ENCODE results near the gene CIRBP.
A peak's percentile ranks its signal among the peaks of the same experiment; 100 is the strongest.

CIRBP gene

DNA sequence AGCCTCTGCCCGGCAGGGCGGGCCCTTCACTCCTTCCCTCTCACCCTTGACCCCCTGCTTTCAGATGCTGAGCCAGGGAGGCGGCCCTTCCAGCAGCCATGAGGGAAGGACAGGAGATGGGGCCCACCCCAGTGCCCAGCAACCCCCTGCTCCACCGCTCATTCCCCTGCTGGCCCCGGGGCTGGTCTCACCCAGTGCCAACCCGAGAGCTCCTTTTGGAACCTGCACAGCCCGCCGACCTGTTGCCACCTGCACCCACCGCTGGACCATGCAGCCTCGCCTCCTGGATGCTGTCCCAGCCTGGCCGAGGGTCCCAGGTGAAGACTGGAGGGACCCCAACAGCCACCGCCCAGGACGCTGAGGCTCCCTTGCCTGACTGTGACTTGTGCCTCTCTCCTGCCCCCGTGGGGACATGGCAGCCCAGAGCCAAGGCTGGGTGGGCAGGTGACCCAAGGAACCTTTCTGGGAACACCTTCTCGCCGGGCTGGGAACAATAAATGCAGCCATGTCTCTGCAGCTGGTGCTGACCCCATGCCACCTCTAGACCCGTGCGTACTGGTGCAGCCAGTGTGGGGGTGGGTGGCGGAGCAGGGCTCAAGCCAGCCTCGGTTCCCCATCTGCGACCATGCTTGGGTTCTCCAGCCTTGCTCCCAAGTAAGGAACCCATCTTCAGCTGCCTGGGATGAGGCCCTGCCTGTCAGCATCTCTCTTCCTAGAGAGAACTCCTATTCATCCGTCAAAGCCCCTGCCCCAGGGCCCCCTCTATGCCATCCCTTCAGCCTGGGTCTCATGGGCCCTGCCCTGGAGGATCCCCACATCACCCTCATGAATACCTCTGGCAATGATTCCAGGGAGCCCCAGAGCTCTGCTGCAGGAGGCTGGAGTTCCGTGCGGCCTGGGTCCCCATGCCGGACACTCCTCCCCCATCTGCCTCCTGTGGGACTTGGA lies 9.9 kb downstream of the CIRBP start:
- TF ChIP-seq JUND (IDR thresholded peaks at IDR 0.05; ENCODE audit: low read depth): no peak
- no peak for DNase-seq (ENCODE audit: low read depth in 1 of 2, low spot score in 1 of 2)
- in situ Hi-C loops (cut with HindIII; ENCODE audit: low pct_unique_long_range_greater_than_20kb, low sequenced_read_pairs): no loop called here

DNA sequence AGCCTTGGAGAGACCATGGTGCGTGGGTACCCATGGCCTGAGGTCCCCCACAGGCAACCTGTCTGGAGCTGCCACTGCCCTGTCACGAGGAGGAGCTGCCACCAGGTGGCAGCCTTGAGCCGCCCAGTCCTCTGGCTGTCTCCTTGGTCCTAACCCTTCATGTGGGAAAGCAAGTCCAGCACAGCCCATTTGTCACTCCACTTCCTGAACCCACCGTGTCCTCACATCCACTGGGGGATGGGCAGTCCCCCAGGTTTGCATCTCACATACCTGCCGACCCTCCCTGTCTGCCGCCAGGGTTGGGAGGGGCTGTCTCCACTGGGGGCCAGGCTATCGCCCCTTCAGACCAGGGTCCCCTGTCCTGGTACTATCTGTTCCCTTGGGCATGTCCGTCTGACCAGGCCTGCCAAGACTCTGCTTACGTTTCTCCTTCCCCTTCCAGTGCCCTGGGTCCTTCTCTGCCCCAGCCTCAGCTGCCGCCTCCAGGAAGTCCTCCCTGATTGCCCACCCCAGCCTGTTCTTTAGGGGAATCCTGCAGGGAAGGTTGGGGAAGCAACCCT lies 10.7 kb downstream of the CIRBP start:
- peak; percentile 82 to 83 for DNase-seq (ENCODE audit: low read depth in 1 of 2, low spot score in 1 of 2)
- in situ Hi-C loops (cut with HindIII; ENCODE audit: low pct_unique_long_range_greater_than_20kb, low sequenced_read_pairs): no loop called here
- no peak for TF ChIP-seq JUND (IDR thresholded peaks at IDR 0.05; ENCODE audit: low read depth)

DNA sequence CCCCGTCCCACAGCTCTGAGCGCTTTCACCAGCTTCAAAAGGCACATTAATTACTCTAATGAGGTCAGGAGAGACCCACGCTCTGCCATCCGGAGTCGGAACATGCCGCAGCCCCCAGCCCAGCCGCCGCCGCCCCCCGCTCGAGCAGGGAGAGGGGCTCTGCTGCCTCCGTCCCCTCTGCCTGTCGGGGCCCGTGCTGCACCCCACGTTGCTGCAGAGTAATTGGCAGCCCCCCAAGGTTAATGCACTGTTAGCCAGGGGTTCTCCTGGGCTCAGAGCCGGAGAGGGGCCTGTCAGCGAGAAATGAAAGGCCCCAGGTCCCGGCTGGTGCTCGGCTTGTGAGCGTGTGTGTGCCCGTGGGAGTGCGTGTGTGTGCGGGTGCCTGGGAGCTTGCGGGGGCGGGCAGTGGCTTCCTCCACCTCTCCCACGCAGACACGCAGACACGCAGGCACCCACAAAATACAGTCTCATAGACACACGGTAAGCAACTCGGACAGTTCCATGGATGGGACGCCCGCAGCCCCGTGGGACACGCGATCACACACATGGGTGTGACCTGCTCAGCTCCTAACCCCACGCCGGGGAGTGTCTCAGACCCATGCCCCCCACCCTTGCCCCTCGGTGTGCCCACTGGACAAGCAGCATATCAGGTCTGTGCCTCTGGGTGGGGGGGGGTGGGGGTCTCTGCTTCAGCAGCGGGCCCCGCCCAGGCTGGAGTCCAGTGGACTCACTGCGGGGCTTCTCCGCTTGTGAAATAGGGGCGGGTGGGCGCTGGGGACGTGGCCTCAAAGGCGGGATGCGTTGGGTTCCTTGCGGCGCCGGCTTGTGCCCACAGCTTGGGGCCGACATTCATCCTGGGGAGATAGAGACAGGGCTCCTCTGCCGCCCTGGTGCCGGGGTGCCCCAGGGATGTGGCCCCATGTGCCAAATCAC lies 11.8 kb downstream of the CIRBP start:
- TF ChIP-seq JUND (IDR thresholded peaks at IDR 0.05; ENCODE audit: low read depth): no peak
- DNase-seq (ENCODE audit: low read depth in 1 of 2, low spot score in 1 of 2): no peak
- in situ Hi-C loops (cut with HindIII; ENCODE audit: low pct_unique_long_range_greater_than_20kb, low sequenced_read_pairs): no loop called here

DNA sequence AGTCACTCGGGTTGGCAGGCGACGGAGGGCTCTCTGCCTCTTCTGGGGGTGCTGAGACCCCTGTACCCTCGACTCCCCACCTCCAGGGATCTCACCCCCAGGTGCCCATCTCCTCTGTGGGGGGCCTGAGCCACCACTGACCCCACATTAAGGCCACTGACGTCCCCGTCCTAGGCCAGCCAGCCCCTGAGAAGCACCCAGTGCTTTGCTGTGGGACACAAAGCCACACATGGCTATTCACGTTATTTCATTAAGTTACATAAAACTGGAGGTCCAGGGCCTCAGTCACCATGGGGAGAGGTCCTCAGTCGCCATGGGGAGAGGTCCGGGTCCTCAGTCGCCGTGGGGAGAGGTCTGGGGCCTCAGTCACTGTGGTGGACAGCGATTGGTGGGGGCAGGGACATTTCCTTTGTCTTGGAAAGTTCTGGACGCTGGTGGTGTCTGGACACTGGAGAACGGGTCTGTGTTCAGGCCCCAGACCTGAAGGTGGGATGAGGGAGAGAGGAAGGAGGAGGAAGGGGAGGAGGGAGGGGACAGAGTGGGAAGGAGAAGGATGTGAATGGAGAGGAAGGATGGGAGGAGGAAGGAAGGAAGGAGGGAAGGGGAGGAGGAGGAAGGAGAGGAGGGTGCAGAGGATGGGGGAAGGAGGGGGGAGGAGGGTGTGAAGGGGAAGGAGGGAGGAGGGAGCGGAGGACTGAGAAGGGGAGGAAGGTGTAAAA lies 12.6 kb downstream of the CIRBP start:
- in situ Hi-C loops (cut with HindIII; ENCODE audit: low pct_unique_long_range_greater_than_20kb, low sequenced_read_pairs): no loop called here
- no peak for DNase-seq (ENCODE audit: low read depth in 1 of 2, low spot score in 1 of 2)

DNA sequence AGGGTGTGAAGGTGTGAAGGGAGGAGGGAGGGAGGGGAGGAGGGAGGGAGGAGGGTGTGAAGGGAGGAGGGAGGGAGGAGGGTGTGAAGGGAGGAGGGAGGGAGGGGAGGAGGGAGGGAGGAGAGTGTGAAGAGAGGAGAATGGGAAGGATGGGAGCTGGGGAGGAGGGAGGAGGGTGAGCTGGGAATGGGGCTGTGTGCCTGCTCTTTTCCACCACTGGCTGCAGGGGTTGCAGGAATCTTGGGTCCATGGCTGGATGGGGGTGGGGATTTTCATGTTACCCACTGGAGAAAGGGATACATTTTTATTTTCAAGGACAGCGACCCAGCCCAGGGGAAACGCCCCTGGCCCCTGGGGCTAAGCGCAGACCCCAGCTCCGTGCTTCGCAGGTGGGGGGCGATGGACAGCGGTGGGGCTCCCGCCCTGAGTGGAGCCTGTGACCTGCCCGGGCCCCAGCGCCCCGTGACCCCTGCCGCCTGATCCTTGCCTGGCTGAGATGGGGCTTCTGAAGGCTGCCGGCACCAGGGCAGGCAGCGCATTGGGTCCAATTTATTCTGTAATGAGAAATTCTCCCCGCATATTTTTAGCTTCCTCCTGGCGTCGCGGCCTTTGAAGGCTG lies 13.6 kb downstream of the CIRBP start:
- in situ Hi-C loops (cut with HindIII; ENCODE audit: low pct_unique_long_range_greater_than_20kb, low sequenced_read_pairs): no loop called here
- no peak for DNase-seq (ENCODE audit: low read depth in 1 of 2, low spot score in 1 of 2)
- TF ChIP-seq JUND (IDR thresholded peaks at IDR 0.05; ENCODE audit: low read depth): no peak

More for the DNA sequence above, 12.6 kb downstream of the CIRBP start:
- no peak for TF ChIP-seq JUND (IDR thresholded peaks at IDR 0.05; ENCODE audit: low read depth)

DNA sequence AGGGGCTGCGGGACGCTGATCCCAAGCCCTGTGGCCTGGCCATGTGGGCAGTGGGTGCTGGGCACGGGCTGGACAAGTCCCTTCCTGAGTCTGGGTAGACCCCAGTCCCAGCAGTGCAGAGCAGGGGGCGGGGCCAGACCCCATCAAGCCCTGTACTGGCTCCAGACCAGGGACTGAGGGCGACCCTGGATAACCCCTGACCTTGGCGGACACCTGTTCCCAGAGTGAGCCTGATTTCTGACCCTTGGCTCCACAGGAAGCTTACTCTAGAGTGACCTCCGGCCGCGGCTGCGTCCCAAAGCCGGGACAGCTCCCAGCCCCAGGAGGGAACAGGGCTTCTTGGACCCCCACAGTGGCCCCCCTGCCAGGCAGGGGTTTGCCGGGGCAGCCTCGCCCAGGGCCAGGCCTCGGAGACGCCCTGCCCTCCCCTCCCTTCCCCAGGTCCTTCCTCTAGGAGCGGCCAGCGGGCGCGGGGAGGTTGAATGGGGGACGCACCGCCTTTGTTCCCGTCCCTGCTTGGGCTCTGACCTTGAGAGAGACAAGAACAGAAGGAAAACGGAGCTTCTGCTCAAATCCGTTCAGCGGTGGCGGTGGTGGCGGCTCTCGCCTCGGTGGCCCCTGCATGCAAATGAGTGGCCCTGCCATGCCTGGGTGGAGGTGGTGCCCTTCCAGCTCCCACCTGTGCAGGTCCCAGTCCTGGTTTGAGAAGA lies 14.2 kb downstream of the CIRBP start:
- in situ Hi-C loops (cut with HindIII; ENCODE audit: low pct_unique_long_range_greater_than_20kb, low sequenced_read_pairs): no loop called here
- no peak for DNase-seq (ENCODE audit: low read depth in 1 of 2, low spot score in 1 of 2)
- no peak for TF ChIP-seq JUND (IDR thresholded peaks at IDR 0.05; ENCODE audit: low read depth)

DNA sequence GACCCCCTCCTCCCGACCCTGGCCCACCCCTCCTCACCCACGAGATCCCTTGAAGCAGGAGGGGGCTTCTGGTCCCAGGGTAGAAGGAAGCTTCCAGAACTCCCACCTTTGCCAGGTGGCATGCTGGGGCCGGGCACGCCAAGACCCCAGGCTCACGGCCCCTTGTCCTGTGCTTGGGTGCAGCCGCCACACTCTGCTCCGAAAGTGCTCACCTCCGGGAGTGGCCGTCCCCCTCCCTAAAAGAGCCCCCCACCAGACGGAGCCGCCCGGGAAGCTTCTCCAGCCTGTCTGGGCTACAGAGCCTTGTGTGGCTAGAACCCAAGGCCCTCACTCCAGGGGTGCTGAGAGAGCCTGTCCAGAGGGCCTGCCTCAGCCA lies 14.8 kb downstream of the CIRBP start:
- TF ChIP-seq JUND (IDR thresholded peaks at IDR 0.05; ENCODE audit: low read depth): no peak
- no peak for DNase-seq (ENCODE audit: low read depth in 1 of 2, low spot score in 1 of 2)
- in situ Hi-C loops (cut with HindIII; ENCODE audit: low pct_unique_long_range_greater_than_20kb, low sequenced_read_pairs): no loop called here

DNA sequence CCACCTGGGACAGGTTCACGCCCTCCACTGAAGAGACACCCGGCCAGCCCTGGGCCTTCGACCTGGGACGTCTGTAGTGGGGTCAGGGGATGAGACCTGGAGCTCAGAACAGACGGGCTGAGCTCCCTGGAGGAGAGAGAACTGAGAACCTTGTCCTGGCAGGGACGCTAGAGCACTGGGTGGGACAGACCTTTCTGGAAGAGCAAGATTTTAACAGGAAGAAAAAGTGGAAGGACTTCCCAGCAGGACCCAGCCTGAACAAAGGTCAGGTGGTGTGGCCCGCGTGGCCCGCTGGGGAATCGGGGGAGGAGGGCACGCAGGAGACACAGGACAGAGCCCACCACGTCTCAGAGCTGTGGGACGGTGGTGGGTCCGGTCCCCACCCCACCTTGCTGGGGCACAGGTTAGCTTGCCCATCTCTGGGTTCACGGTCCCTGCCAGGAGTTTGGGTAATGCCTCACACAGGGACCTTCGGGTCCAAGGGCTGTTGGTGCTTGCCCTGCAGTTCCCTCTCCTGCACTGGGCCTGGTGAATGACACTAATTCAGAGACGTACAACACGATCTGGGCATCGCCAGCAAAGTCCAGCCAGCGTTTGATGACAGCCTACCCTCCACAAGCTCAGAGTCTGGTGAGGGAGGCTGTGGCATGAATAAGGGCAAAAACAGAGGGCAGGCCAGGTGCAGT lies 15.3 kb downstream of the CIRBP start:
- no peak for TF ChIP-seq JUND (IDR thresholded peaks at IDR 0.05; ENCODE audit: low read depth)
- in situ Hi-C loops (cut with HindIII; ENCODE audit: low pct_unique_long_range_greater_than_20kb, low sequenced_read_pairs): no loop called here
- no peak for DNase-seq (ENCODE audit: low read depth in 1 of 2, low spot score in 1 of 2)

DNA sequence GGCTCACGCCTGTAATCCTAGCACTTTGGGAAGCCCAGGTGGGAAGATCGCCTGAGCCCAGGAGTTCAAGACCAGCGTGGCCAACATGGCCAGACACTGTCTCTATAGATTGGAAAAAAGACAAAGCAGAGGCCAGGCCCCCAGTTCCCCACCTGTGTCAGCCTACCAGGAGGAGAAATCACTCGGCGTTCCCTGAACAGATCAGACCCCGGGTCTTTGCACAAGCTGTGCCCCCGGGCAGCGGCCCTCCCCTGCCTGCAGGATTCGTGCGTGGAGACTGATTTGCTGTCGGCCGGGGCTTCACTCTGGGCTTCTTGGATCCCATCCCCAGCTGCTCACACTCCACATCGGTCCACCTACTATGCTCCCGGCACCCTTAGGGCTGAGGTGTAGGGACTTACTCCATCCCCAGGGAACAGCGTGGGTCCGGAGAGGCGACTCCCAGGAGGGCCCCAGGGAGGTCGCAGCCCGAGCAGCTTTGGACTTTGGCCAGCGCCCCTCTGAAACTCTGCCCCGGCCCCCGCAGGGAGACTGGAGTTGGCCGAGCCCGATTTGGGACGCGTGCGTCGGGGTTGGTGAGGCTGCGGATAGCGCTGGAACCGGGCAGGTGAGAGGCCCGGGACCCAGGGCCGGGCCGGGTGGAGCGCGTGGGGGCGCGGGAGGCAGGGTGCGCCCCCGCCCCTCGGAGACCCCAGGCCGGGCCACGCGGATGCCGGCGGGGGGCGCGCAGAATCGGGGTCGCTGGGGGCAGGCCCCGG lies 16.0 kb downstream of the CIRBP start:
- in situ Hi-C loops (cut with HindIII; ENCODE audit: low pct_unique_long_range_greater_than_20kb, low sequenced_read_pairs): no loop called here
- no peak for TF ChIP-seq JUND (IDR thresholded peaks at IDR 0.05; ENCODE audit: low read depth)
- no peak for DNase-seq (ENCODE audit: low read depth in 1 of 2, low spot score in 1 of 2)

DNA sequence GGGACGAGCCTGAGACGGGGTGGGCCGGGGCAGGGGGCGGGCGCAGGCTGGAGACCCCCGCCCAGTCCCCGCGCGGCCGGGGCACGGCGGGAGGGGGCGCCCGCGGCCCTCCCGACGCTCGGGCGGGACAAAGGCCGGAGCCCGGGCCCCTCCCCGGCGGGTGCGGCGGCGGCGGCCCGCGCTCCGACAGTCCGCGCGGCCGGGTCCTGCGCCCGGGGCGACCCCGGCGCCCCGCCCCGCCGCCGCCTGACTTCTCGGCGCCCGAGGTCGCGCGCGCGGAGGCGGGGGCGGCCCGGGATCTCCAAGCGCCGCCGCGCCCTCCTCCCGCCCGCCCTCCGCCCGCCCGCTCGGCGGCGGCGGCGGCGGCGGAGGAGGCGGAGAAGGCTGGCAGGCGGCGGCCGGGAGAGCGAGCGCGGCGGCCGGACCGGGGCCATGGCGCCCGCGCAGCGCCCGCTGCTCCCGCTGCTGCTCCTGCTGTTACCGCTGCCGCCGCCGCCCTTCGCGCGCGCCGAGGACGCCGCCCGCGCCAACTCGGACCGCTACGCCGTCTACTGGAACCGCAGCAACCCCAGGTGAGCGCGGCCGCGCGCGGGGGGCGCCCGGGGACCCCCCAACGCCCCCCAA lies 16.7 kb downstream of the CIRBP start, which contains the start of gene EFNA2:
TSS of gene EFNA2 (plus strand) at position 137 of the 624 bp plus-strand sequence. CDS start at position 433, 296 bp downstream.
- DNase-seq (ENCODE audit: low read depth in 1 of 2, low spot score in 1 of 2): peak in 1 of 2 experiments; percentile 61
- TF ChIP-seq JUND (IDR thresholded peaks at IDR 0.05; ENCODE audit: low read depth): no peak
- in situ Hi-C loops (cut with HindIII; ENCODE audit: low pct_unique_long_range_greater_than_20kb, low sequenced_read_pairs): no loop called here
